ENCODE measurements around the gene TUFT1. TPM values are rescaled to one million over a fixed set of nuclear protein-coding genes. Genes with fewer than 3 reads are reported as not detected.

TUFT1 gene
- total RNA-seq, 1 donor from 2014 or later = 3.6 TPM

DNA sequence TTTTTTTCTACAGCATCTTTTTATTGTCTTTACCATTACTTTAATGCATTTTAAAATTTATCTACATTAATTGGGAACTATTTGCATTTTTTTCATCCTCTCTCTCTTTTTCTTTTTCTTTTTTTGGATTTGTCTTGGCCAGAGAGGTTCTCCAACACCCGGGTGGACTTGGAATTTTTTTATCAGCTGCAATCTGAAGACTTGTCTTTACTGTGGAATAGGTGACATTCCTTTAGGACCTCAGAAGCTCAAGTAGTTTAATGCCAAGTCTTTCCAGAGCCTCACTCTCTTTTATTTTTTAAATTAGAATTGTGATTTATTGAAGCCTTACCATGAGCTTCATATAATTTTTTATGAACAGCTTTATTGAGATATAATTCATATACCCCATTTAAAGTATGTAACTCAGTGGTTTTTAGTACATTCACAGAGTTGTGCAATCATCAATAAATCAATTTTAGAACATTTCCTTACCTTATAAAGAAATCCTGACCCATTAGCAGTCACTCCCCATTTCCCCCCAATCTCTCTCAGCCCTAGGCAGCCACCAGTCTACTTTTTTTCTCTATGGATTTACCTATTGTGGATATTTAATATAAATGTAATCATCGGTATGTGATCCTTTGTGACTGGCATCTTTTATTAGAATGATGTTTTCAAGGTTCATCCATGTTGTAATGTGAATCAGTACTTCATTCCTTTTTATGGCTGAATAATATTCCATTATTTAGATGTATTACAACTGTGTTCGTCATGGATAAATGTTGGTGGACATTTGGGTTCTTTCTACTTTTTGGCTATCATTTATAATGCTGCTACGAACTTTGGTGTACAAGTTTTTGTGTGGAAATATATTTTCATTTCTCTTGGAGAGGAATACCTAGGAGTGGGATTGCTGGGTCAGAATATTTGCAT is 6.2 kb downstream of the TUFT1 start:
- peaks cover 20% of the 10 kb centered on the region for H3K4me1 ChIP-seq

DNA sequence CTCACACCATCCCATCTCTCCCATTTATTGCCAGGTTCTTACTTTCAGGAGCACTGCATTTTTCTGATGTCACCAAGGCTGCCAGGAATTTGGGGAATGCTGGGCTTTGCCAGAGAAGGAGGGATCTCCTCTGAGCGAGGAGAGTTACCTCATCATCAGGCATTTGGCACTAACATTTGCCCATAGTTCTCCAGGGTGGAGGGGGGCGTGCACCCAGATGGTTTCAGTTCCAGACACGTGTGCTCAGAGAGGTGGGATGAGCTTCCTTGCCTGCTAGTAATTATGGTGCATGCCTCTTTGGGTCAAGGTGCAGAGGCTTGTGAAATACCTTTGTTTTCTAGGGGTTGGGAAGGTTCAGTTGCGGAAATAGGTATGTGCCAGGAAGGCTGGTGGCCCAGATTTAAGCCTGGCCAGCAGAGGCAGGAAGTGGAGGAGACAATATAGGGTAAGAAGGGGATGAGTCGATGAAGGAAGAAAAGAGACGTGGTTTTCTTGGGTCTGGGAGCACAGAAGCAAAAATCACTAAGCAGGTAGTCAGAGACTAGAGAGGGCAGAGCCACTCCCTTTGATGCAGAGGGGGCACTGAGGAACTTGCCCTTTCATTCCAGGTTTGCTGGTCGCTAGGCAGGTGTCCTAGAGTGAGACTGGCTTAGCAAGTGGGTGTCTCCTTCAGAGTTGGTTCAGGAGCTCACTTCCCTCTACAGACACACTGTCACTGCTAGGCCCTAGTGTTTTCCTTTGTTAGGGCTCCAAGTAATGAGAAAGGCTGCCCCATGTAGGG is 7.2 kb downstream of the TUFT1 start:
- H3K4me1 ChIP-seq = peaks cover 18% of the 10 kb centered on the region
- H3K4me3 ChIP-seq = no peak overlapping the region

More for the DNA sequence above, 6.2 kb downstream of the TUFT1 start:
- no peak for DNase-seq
- H3K27ac ChIP-seq (replicated peaks) = peak overlapping the region; percentile 32
- H3K9me3 ChIP-seq (replicated peaks) = no peaks in the 10 kb centered on the region
- TF ChIP-seq, protein P1, sequence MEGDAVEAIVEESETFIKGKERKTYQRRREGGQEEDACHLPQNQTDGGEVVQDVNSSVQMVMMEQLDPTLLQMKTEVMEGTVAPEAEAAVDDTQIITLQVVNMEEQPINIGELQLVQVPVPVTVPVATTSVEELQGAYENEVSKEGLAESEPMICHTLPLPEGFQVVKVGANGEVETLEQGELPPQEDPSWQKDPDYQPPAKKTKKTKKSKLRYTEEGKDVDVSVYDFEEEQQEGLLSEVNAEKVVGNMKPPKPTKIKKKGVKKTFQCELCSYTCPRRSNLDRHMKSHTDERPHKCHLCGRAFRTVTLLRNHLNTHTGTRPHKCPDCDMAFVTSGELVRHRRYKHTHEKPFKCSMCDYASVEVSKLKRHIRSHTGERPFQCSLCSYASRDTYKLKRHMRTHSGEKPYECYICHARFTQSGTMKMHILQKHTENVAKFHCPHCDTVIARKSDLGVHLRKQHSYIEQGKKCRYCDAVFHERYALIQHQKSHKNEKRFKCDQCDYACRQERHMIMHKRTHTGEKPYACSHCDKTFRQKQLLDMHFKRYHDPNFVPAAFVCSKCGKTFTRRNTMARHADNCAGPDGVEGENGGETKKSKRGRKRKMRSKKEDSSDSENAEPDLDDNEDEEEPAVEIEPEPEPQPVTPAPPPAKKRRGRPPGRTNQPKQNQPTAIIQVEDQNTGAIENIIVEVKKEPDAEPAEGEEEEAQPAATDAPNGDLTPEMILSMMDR (IDR thresholded peaks at IDR 0.05; ENCODE audit: borderline replicate concordance) = no peak
- intact Hi-C loops (cut with micrococcal nuclease) = no loop called here
- no peaks in the 10 kb centered on the region for H3K36me3 ChIP-seq
- H3K27me3 ChIP-seq (ENCODE audit: low read depth) = no peaks in the 10 kb centered on the region
- H3K4me3 ChIP-seq = no peak overlapping the region

DNA sequence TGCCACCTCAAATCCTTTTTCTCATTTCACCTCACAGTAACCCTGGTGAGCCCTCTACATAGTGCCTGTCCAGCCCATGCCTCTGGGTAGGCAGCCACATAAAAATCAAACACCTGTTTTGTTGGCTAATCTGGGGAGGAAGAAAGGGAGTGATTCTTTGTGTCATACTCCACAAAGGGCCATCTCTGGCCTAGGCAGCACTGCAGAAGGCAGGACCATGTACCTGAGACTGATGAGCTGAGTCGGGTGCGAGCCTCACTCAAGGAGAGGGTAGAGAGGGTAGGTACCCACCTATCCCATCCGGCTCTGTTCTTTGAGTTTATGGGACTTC is 7.8 kb downstream of the TUFT1 start:
- no peaks in the 10 kb centered on the region for H3K36me3 ChIP-seq
- no peaks in the 10 kb centered on the region for H3K9me3 ChIP-seq (replicated peaks)
- H3K4me1 ChIP-seq = peaks cover 14% of the 10 kb centered on the region
- no peak overlapping the region for H3K4me3 ChIP-seq
- H3K27me3 ChIP-seq (ENCODE audit: low read depth) = no peaks in the 10 kb centered on the region
- intact Hi-C loops (cut with micrococcal nuclease) = no loop called here
- H3K27ac ChIP-seq (replicated peaks) = peak overlapping the region; percentile 32
- TF ChIP-seq, protein P1 (IDR thresholded peaks at IDR 0.05; ENCODE audit: borderline replicate concordance) = no peak
- no peak for DNase-seq

More for the DNA sequence above, 7.2 kb downstream of the TUFT1 start:
- no peaks in the 10 kb centered on the region for H3K9me3 ChIP-seq (replicated peaks)
- intact Hi-C loops (cut with micrococcal nuclease) = no loop called here
- DNase-seq = peak; percentile 41
- no peaks in the 10 kb centered on the region for H3K27me3 ChIP-seq (ENCODE audit: low read depth)
- H3K27ac ChIP-seq (replicated peaks) = peak overlapping the region; percentile 32
- TF ChIP-seq, protein P1 (IDR thresholded peaks at IDR 0.05; ENCODE audit: borderline replicate concordance) = no peak
- H3K36me3 ChIP-seq = no peaks in the 10 kb centered on the region

DNA sequence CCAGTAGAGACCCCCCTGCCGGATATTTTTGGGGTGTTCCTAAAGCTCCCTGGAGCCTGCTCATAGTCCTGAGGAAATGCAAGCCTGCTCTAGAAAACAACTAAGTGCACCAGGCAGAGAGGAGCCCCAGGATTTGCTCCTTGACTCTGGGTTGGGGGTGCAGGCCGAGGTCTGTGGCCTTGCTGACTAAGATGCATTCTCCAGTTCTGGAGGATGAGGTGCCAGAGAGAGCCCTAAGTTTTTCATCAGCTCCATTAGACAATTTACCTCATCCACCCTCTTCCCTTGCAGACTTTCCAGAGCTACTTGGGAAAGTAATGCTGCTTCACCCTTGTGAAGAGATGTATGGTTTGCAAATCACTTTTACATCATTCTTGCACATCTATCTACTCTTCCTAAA is 9.1 kb downstream of the TUFT1 start:
- intact Hi-C loops (cut with micrococcal nuclease) = no loop called here
- no peak for DNase-seq
- Histone ChIP-seq H3K27ac (replicated peaks) (no peak overlapping the region), H3K4me1 (peaks cover 14% of the 10 kb centered on the region), H3K4me3 (no peak overlapping the region), H3K36me3 (no peaks in the 10 kb centered on the region), H3K27me3 (ENCODE audit: low read depth) (no peaks in the 10 kb centered on the region), H3K9me3 (replicated peaks) (no peaks in the 10 kb centered on the region)
- TF ChIP-seq, protein P1 (IDR thresholded peaks at IDR 0.05; ENCODE audit: borderline replicate concordance) = no peak

DNA sequence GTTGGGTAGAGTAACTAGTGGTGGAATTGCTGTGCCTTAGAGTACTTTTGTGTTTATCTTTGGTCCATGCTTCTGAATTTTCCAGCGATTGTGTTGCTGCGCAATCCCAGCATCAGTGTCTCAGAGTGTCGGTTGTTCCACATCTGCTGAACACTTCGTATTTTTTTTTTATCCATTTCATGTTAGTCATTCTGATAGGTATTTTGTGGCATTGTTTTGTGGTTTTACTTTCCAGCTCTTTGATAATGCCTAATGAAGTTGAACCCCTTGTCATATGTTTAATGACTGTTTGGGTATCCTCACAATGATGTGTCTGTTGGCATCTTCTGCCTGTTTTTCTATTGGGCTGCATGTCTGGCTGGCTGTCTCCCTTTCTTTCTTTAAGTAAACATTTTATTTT is 13.6 kb downstream of the TUFT1 start:
- no peak for DNase-seq
- Histone ChIP-seq H3K4me3 (no peak overlapping the region), H3K4me1 (no peaks in the 10 kb centered on the region), H3K27me3 (ENCODE audit: low read depth) (no peaks in the 10 kb centered on the region), H3K36me3 (no peaks in the 10 kb centered on the region), H3K27ac (replicated peaks) (no peak overlapping the region), H3K9me3 (replicated peaks) (no peaks in the 10 kb centered on the region)
- TF ChIP-seq, protein P1 (IDR thresholded peaks at IDR 0.05; ENCODE audit: borderline replicate concordance) = no peak
- intact Hi-C loops (cut with micrococcal nuclease) = no loop called here
